ENCODE results near the gene KCNG2.

- TF ChIP-seq CTCF (conservative IDR thresholded peaks at IDR 0.05; ENCODE audit: low read depth in 2 of 2) (no peak), STAT1 (IDR thresholded peaks at IDR 0.05; ENCODE audit: unreplicated experiment) (no peak)
Measured at GRCh38 chr18:79917169-79917852, 119.6 kb downstream of the KCNG2 start.

Data from GM23338 (cell line).